SK-N-SH (cell line): ENCODE data around the gene METTL26. TPM values are rescaled to one million over a fixed set of nuclear protein-coding genes. Genes with fewer than 3 reads are reported as not detected.
A peak's percentile ranks its signal among the peaks of the same experiment; 100 is the strongest.

Source experiments
- CTCF ChIA-PET: fragments of 300-600, 350-600 bp; formaldehyde crosslinking; extraction: SDS; loops from one replicate; lab custom pipeline; 2021; lab: Yijun Ruan, JAX
- POLR2A ChIA-PET: fragments of 350-600 bp; sonication (Branson Sonifier 250); formaldehyde crosslinking; extraction: SDS; loops from one replicate; lab custom pipeline; 2020; ENCODE audit warnings: antibody characterized with exemption, inconsistent platforms; lab: Yijun Ruan, JAX
- DNase-seq: peaks from one replicate; pipeline ENCODE4 v3.0.0; 2012
- H2AFZ ChIP-seq: fragments of 200-600 bp; sonication (generic); 2 replicates; pipeline ENCODE4 v1.8.1; 2016; ENCODE audit warnings: antibody characterized with exemption, mild to moderate bottlenecking, low read depth
- H3F3A ChIP-seq: fragments of 200-600 bp; sonication (generic); replicated peaks from 2 replicates; pipeline ENCODE3; 2016; ENCODE audit warnings: antibody characterized with exemption, mild to moderate bottlenecking; ENCODE audit not compliant: insufficient read depth
- H3K27ac ChIP-seq, 2 experiments: fragments of 200-500 bp in 1 of 2; fragments of 200-600 bp in 1 of 2; sonication (Bioruptor generic) in 1 of 2; sonication (generic), shearing (Covaris generic) in 1 of 2; 2 replicates each; pipeline versions ENCODE4 v1.5.1 to v1.6.1; 2014 to 2016; ENCODE audit warnings: low read depth in 2 of 2, inconsistent platforms in 1 of 2, low read length in 1 of 2, mild to moderate bottlenecking in 1 of 2, mixed read lengths in 1 of 2
- H3K27me3 ChIP-seq: fragments of 200-600 bp; sonication (generic), shearing (Covaris generic); 2 replicates; pipeline ENCODE4 v1.6.1; 2016; ENCODE audit warnings: mixed run types; ENCODE audit not compliant: insufficient read depth
- H3K36me3 ChIP-seq, 2 experiments: fragments of 200-500 bp in 1 of 2; fragments of 200-600 bp in 1 of 2; sonication (Bioruptor generic) in 1 of 2; sonication (generic) in 1 of 2; replicated peaks in 1 of 2; 2 replicates each; pipeline versions ENCODE3 to v1.5.1; 2014 to 2016; ENCODE audit warnings: low read length in 1 of 2, mild to moderate bottlenecking in 1 of 2; ENCODE audit not compliant: insufficient read depth in 2 of 2, control insufficient read depth in 1 of 2
- H3K4me1 ChIP-seq, 2 experiments: fragments of 200-500 bp in 1 of 2; fragments of 200-600 bp in 1 of 2; sonication (Bioruptor generic) in 1 of 2; sonication (generic), shearing (Covaris generic) in 1 of 2; 2 replicates each; pipeline versions ENCODE4 v1.5.1 to v1.6.1; 2014 to 2016; ENCODE audit warnings: low read depth in 1 of 2, low read length in 1 of 2, mixed run types in 1 of 2; ENCODE audit not compliant: insufficient read depth in 2 of 2, control insufficient read depth in 1 of 2
- H3K4me2 ChIP-seq: fragments of 200-600 bp; sonication (generic), shearing (Covaris generic); 2 replicates; pipeline ENCODE4 v1.6.1; 2017; ENCODE audit warnings: mixed run types
- H3K4me3 ChIP-seq, 2 experiments: fragments of 200-500 bp in 1 of 2; fragments of 200-600 bp in 1 of 2; sonication (Bioruptor generic) in 1 of 2; sonication (generic), shearing (Covaris generic) in 1 of 2; 2 replicates each; pipeline versions ENCODE4 v1.5.1 to v1.8.1; 2014 to 2016; ENCODE audit warnings: low read depth in 2 of 2, inconsistent platforms in 1 of 2, low read length in 1 of 2, mild to moderate bottlenecking in 1 of 2, mixed read lengths in 1 of 2, moderate library complexity in 1 of 2
- H3K79me2 ChIP-seq: fragments of 200-600 bp; sonication (generic); 2 replicates; pipeline ENCODE4 v1.8.1; 2017; ENCODE audit warnings: mild to moderate bottlenecking; ENCODE audit not compliant: insufficient read depth
- H3K9ac ChIP-seq: fragments of 200-600 bp; sonication (generic); 2 replicates; pipeline ENCODE4 v1.6.1; 2017; ENCODE audit warnings: mixed run types
- H3K9me2 ChIP-seq: fragments of 200-600 bp; sonication (generic); 2 replicates; pipeline ENCODE4 v1.6.1; 2017; ENCODE audit warnings: mixed run types
- H3K9me3 ChIP-seq: fragments of 200-600 bp; sonication (generic); 2 replicates; pipeline ENCODE4 v1.6.1; 2017; ENCODE audit warnings: mixed run types, mild to moderate bottlenecking, moderate library complexity
- H4K20me1 ChIP-seq: fragments of 200-600 bp; sonication (generic); 2 replicates; pipeline ENCODE4 v1.6.1; 2017; ENCODE audit warnings: mild to moderate bottlenecking, mixed run types; ENCODE audit not compliant: insufficient read depth
- EZH2phosphoT487 ChIP-seq: fragments of 200-600 bp; sonication (generic); IDR thresholded peaks from 2 replicates; pipeline ENCODE4 v1.6.1; 2017; ENCODE audit warnings: low read depth, mixed run types, mild to moderate bottlenecking, antibody characterized with exemption, moderate library complexity, borderline replicate concordance
- FOSL2 ChIP-seq: IDR thresholded peaks from 2 replicates; pipeline ENCODE4 v1.4.0; 2012; ENCODE audit warnings: low read depth, mild to moderate bottlenecking, moderate library complexity, borderline replicate concordance
- GABPA ChIP-seq: IDR thresholded peaks from 2 replicates; pipeline ENCODE4 v1.4.0; 2012; ENCODE audit warnings: low read depth, mild to moderate bottlenecking
- GATA2 ChIP-seq: sonication (generic); formaldehyde crosslinking; IDR thresholded peaks from 2 replicates; pipeline ENCODE4 v1.5.0; 2020; ENCODE audit warnings: mild to moderate bottlenecking, missing genetic modification reagents
- JUND ChIP-seq: IDR thresholded peaks from 2 replicates; pipeline ENCODE4 v1.4.0; 2012
- MXI1 ChIP-seq: IDR thresholded peaks from 2 replicates; pipeline ENCODE4 v1.6.1; 2012; ENCODE audit warnings: mild to moderate bottlenecking, low read depth, low read length, improper control_type of control experiment
- NFIC ChIP-seq: IDR thresholded peaks from 2 replicates; pipeline ENCODE4 v1.4.0; 2012; ENCODE audit warnings: borderline replicate concordance
- NRF1 ChIP-seq: IDR thresholded peaks from 2 replicates; pipeline ENCODE4 v1.6.1; 2012; ENCODE audit warnings: low read depth, mild to moderate bottlenecking, low read length
- SIN3A ChIP-seq: IDR thresholded peaks from 2 replicates; pipeline ENCODE4 v1.6.1; 2012; ENCODE audit warnings: low read depth, mild to moderate bottlenecking, low read length, moderate library complexity, borderline replicate concordance
- SMC3 ChIP-seq: IDR thresholded peaks from 2 replicates; pipeline ENCODE4 v1.6.1; 2012; ENCODE audit warnings: low read depth, low read length, improper control_type of control experiment
- TAF1 ChIP-seq: IDR thresholded peaks from 2 replicates; pipeline ENCODE4 v1.6.1; 2012; ENCODE audit warnings: low read depth, mild to moderate bottlenecking, low read length, moderate library complexity, borderline replicate concordance
- TCF12 ChIP-seq: IDR thresholded peaks from 2 replicates; pipeline ENCODE4 v1.4.0; 2012
- TEAD4 ChIP-seq: IDR thresholded peaks from 2 replicates; pipeline ENCODE4 v1.4.0; 2012; ENCODE audit warnings: mild to moderate bottlenecking, borderline replicate concordance; ENCODE audit not compliant: insufficient read depth
- WGBS: methylation state at CpG from one replicate; pipeline ENCODE4 v1.1.6; 2017; ENCODE audit warnings: low lambda C conversion rate; 5-methylcytosine and 5-hydroxymethylcytosine counted together
- polyA plus RNA-seq, 3 experiments: library from polyadenylated mRNA; depleted of rRNA; stranded (reverse); fragments of >200 nt; gene quantifications; 2 replicates each; pipeline ENCODE4 v1.2.3, GENCODE V29; 2012
- TF ChIP-seq, protein P1 (sequence below): IDR thresholded peaks from 2 replicates; pipeline ENCODE4; 2012
- TF ChIP-seq, protein P2 (sequence below): fragments of 150-350 bp; IDR thresholded peaks from 2 replicates; pipeline ENCODE4 v1.6.1; 2017; ENCODE audit warnings: antibody characterized with exemption, low read length, low read depth, borderline replicate concordance
- TF ChIP-seq, protein P3 (sequence below): IDR thresholded peaks from 2 replicates; pipeline ENCODE4 v1.4.0; 2012; ENCODE audit warnings: low read depth, borderline replicate concordance

METTL26 gene
- polyA plus RNA-seq, 1 of the 3 experiments (the other 2 are of a cell fraction): 167 TPM

DNA sequence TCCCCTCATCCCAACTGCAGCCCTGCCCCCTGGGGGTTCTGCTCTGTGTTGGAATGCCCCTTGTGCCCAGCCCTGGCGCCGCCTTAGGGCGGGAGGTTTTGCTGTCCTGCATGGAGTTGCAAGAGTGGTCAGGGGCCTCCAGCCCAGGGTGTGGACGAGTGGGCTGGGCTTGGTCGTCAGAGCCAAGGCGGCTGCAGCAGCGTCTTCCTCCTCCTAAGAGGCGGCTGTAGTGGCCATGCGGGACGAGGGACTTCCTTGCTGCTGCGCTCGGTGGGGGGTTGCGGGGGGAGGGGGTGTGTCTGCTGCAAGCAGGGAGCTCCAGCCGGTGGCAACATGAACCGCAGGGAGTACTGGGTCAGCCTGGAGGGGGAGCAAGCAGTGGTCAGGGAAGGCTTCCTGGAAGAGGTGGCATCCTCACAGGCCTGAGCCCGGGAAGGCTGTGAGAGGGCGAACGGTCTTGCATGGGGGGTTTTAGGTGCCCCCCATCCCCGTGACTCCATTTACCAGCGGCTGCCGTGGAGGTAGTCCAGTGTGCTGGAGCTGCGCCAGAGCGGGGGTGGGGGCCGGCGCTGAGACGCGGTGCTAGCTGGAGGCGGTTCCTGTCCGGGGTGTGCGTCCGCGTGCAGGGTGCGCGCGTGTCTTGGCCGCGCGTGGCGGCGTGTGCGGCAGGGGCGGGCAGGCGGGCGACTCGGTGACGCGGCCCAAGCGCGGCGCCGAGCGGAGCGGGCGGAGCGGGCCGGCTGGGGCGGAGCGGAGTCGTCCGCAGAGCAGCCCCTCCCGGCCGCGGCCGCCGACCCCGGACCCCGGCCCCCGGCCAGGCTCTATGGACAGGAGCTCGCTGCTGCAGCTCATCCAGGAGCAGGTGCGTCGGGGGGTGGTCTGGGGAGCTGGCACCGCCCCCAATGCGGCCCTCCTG lies 39.1 kb upstream of the METTL26 start, which contains the start of gene RHBDL1:
Gene RHBDL1 (plus strand): TSS at position 704 of the 916 bp plus-strand sequence. CDS start 120 bp downstream, at position 824.
- Histone ChIP-seq H3K4me1 (peaks cover 4 to 16% of the 10 kb centered on the region in 2 experiments; a peak in 2 of 4 replicates), H3K36me3 (peaks cover 5 to 40% of the 10 kb centered on the region in 2 experiments), H3K9me2 (no peaks in the 10 kb centered on the region), H3K79me2 (peaks cover 2% of the 10 kb centered on the region; the same call in 1 of the 2 replicates), H3K9ac (no peak within 1 kb of the TSS), H3K9me3 (no peaks in the 10 kb centered on the region), H3K4me2 (no peak within 1 kb of the TSS), H3K27me3 (no peaks in the 10 kb centered on the region), H3F3A (peaks cover 4% of the 10 kb centered on the region), H2AFZ (no peak within 1 kb of the TSS), H4K20me1 (no peaks in the 10 kb centered on the region), H3K4me3 (peak within 1 kb of the TSS in 1 of 2 experiments; percentile 27; a peak in 1 of 4 replicates), H3K27ac (no peak within 1 kb of the TSS; a peak in 1 of 4 replicates)
- TF ChIP-seq SIN3A (peak; percentile 48; the same call in 1 of the 2 replicates), NFIC (peak; percentile 35; the same call in 1 of the 2 replicates), TEAD4 (no peak), TAF1 (no peak), MXI1 (no peak)
- TF ChIP-seq, protein P1, sequence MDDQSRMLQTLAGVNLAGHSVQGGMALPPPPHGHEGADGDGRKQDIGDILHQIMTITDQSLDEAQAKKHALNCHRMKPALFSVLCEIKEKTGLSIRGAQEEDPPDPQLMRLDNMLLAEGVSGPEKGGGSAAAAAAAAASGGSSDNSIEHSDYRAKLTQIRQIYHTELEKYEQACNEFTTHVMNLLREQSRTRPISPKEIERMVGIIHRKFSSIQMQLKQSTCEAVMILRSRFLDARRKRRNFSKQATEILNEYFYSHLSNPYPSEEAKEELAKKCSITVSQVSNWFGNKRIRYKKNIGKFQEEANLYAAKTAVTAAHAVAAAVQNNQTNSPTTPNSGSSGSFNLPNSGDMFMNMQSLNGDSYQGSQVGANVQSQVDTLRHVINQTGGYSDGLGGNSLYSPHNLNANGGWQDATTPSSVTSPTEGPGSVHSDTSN: 0 out of 2 replicates have a peak, but pooled peaks have one; percentile 8
- CTCF ChIA-PET: interaction anchor here (0.6 to 4.6 kb wide), 7 partner anchors 7 to 280 kb away, joined by 3 to 20 read pairs (median 4); partner anchors contain the start of genes RHOT2 and WDR24
- POLR2A ChIA-PET: interaction anchor here (0.7 to 1.2 kb wide), 5 partner anchors 9 to 745 kb away, joined by 3 to 5 read pairs (median 3); partner anchors contain the start of genes JMJD8 and UQCC4
- peak; percentile 80 for DNase-seq
- 3% methylated on average over 6 of the region's 73 CpGs for WGBS

DNA sequence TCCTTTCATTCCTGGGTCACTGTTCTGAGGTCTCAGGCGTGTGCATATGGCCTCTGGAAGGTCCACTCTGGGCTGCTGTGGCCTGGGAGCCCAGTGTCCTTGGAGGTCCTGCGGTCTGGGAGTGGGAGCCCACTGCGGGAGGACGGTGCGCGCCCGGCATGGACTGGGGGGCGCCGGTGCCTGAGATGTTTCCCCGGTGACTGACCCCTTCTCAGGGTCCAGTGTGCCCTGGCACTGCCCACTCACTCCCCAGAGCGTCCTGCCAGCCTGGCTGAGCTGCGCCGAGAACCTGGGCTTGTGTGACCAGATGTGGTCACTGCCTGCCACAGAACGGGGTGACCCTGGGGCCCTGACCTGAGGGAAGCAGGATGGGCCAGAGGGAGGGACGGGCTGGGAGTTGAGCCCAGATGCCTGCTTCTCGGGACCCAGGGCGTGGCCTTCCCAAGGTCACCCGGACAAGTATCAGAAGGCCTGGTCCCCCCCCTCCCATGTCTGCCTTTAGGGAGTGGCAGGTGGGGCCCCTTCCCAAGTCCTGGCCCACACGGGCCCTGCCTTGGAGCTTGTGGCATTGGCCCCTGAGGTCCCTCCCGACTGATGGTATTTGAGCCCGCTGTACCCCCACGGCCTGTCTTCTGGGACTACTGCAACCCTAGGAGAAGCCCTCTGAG lies 38.2 kb upstream of the METTL26 start:
- H3K9me2 ChIP-seq: no peaks in the 10 kb centered on the region
- no peak overlapping the region for H3K4me3 ChIP-seq
- no peak overlapping the region; a peak in 1 of 4 replicates for H3K27ac ChIP-seq
- peaks cover 5 to 49% of the 10 kb centered on the region in 2 experiments for H3K36me3 ChIP-seq
- no peak overlapping the region for H3K9ac ChIP-seq
- H2AFZ ChIP-seq: no peak overlapping the region
- ChIA-PET POLR2A (interaction anchor here (1.1 kb wide), 1 partner anchor 8 kb away, joined by 3 read pairs; no protein-coding TSS in a partner anchor), CTCF (interaction anchor here (1.5 to 4.6 kb wide), 3 partner anchors 14 to 279 kb away, joined by 3 to 20 read pairs (median 7); no protein-coding TSS in a partner anchor)
- 88% methylated on average over 2 of the region's 22 CpGs for WGBS
- peaks cover 4 to 19% of the 10 kb centered on the region in 2 experiments; a peak in 2 of 4 replicates for H3K4me1 ChIP-seq
- 0 out of 2 replicates have a peak, but pooled peaks cover 2% of the 10 kb centered on the region for H4K20me1 ChIP-seq
- H3K4me2 ChIP-seq: no peak overlapping the region
- peaks cover 11% of the 10 kb centered on the region; the same call in 1 of the 2 replicates for H3K79me2 ChIP-seq
- no peaks in the 10 kb centered on the region for H3K9me3 ChIP-seq
- no peak for DNase-seq
- H3K27me3 ChIP-seq: no peaks in the 10 kb centered on the region
- peaks cover 4% of the 10 kb centered on the region for H3F3A ChIP-seq
- TF ChIP-seq EZH2phosphoT487: no peak
- TF ChIP-seq GATA2 (CRISPR knock-in tag): no peak
- no peak for TF ChIP-seq SMC3
- no peak for TF ChIP-seq TEAD4
- TF ChIP-seq, protein P1: no peak
- TF ChIP-seq, protein P2, sequence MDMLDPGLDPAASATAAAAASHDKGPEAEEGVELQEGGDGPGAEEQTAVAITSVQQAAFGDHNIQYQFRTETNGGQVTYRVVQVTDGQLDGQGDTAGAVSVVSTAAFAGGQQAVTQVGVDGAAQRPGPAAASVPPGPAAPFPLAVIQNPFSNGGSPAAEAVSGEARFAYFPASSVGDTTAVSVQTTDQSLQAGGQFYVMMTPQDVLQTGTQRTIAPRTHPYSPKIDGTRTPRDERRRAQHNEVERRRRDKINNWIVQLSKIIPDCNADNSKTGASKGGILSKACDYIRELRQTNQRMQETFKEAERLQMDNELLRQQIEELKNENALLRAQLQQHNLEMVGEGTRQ: no peak
- no peak for TF ChIP-seq TCF12
- no peak for TF ChIP-seq SIN3A
- TF ChIP-seq GABPA: no peak
- TF ChIP-seq, protein P3, sequence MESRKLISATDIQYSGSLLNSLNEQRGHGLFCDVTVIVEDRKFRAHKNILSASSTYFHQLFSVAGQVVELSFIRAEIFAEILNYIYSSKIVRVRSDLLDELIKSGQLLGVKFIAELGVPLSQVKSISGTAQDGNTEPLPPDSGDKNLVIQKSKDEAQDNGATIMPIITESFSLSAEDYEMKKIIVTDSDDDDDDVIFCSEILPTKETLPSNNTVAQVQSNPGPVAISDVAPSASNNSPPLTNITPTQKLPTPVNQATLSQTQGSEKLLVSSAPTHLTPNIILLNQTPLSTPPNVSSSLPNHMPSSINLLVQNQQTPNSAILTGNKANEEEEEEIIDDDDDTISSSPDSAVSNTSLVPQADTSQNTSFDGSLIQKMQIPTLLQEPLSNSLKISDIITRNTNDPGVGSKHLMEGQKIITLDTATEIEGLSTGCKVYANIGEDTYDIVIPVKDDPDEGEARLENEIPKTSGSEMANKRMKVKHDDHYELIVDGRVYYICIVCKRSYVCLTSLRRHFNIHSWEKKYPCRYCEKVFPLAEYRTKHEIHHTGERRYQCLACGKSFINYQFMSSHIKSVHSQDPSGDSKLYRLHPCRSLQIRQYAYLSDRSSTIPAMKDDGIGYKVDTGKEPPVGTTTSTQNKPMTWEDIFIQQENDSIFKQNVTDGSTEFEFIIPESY: no peak
- TF ChIP-seq FOSL2: no peak
- no peak for TF ChIP-seq NFIC
- TF ChIP-seq JUND: no peak
- no peak for TF ChIP-seq NRF1
